HL-60 (cell line): ENCODE measurements around the gene PGBD5.

Source experiments
- CTCF ChIP-seq: IDR thresholded peaks from one replicate; pipeline ENCODE4 v1.5.1; 2011; ENCODE audit warnings: low read length, control low read depth, inconsistent platforms; ENCODE audit not compliant: insufficient read depth
- REST ChIP-seq: IDR thresholded peaks from 2 replicates; pipeline ENCODE4 v1.6.1; 2012; ENCODE audit warnings: low read depth; ENCODE audit not compliant: insufficient replicate concordance

DNA sequence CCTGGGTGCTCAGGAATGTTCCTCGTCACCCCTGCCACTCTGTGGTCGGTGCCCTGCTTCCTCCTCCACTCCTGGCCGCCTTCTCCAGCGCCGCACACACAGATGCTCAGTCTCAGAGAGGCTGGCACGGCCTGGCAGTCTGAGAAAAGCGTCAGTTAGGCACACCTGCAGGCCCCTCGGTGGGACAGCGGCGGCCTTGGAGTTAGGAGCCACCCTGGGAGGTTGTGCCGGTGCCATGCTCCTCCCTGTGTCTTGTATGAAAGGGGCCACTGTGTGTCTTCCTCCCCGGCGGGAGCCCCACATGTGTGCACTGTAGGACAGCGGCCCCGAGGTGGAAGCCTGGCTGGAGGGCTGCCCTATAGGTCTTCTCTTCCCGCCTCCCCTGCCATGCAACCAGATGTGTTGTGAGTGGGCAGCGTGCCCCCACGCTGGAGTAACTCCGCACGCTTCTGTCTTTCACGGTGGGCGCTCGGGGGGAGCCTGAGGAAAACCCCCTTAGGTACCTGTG lies 145.2 kb downstream of the PGBD5 start:
- TF ChIP-seq CTCF (no peak), REST (no peak)
